ENCODE measurements around the gene APOBEC3H. TPM values are rescaled to one million over a fixed set of nuclear protein-coding genes. Genes with fewer than 3 reads are reported as not detected.

The APOBEC3H gene
- total and polyA plus RNA-seq, 9 of the 15 experiments (the other 6 are each of a cell fraction or from before 2014, with no cell fraction given): 0.10 to 0.21 TPM; not detected in 7

DNA sequence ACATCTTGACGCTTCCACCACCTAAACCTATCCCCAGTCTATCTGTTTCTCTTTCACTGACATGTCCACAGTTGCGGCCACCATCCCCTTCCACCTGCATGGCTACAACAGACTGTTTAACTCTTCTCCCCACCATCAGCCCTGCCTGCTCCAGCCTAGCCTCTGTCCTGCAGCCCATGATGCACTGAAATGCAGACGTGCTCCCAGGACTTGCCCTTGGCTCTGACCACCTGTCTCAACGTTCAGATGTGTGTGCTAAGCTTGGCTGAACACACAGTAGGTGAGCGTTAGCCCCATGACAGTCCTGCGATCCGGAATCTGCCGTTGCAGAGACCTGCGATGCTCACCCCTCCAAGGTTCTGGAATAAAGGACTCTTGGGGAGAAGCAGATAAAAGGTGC lies 32.7 kb downstream of the APOBEC3H start:
- H3K9ac ChIP-seq (ENCODE audit: insufficient read depth in 1 of 2, low read depth in 2 of 2, low read length in 2 of 2): no peak overlapping the region; a peak in 1 of 4 replicates
- no peaks in the 10 kb centered on the region for H3K9me1 ChIP-seq (ENCODE audit: control insufficient read depth, insufficient read depth, low read length)
- no peaks in the 10 kb centered on the region for H3K79me2 ChIP-seq (ENCODE audit: control insufficient read depth, insufficient read depth, low read length)
- ATAC-seq: no peak
- TF ChIP-seq RCOR1 (IDR thresholded peaks at IDR 0.05; ENCODE audit: borderline replicate concordance in 1 of 2, low read depth in 2 of 2, low read length in 2 of 2): no peak
- TF ChIP-seq PKNOX1 (IDR thresholded peaks at IDR 0.05): no peak
- TF ChIP-seq, protein P1, sequence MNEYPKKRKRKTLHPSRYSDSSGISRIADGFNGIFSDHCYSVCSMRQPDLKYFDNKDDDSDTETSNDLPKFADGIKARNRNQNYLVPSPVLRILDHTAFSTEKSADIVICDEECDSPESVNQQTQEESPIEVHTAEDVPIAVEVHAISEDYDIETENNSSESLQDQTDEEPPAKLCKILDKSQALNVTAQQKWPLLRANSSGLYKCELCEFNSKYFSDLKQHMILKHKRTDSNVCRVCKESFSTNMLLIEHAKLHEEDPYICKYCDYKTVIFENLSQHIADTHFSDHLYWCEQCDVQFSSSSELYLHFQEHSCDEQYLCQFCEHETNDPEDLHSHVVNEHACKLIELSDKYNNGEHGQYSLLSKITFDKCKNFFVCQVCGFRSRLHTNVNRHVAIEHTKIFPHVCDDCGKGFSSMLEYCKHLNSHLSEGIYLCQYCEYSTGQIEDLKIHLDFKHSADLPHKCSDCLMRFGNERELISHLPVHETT (CRISPR knock-in tag; conservative IDR thresholded peaks at IDR 0.05 in 1 of 2, IDR thresholded peaks at IDR 0.05 in 1 of 2): no peak
- TF ChIP-seq BCLAF1 (IDR thresholded peaks at IDR 0.05; ENCODE audit: borderline replicate concordance in 1 of 2, control insufficient read depth in 1 of 2, low read depth in 2 of 2, low read length in 1 of 2): no peak
- TF ChIP-seq RNF2 (IDR thresholded peaks at IDR 0.05): no peak
- no peak for TF ChIP-seq RNF219 (CRISPR knock-in tag; IDR thresholded peaks at IDR 0.05)
- TF ChIP-seq TRIM25 (IDR thresholded peaks at IDR 0.05; ENCODE audit: borderline replicate concordance): no peak
- TF ChIP-seq CBX3 (IDR thresholded peaks at IDR 0.05; ENCODE audit: borderline replicate concordance in 1 of 2, low read length in 2 of 2): no peak
- TF ChIP-seq EGR1 (conservative IDR thresholded peaks at IDR 0.05): no peak
- TF ChIP-seq ADNP (tag; IDR thresholded peaks at IDR 0.05): no peak
- intact Hi-C loops (cut with micrococcal nuclease) (no loop called here), in situ Hi-C loops (cut with MboI) (no loop called here)
- POLR2A ChIA-PET: no interaction called here
- peaks cover 13 to 22% of the 10 kb centered on the region in 2 experiments for H3K4me1 ChIP-seq (replicated peaks in 1 of 2; ENCODE audit: control insufficient read depth in 2 of 2, insufficient read depth in 2 of 2, low read length in 2 of 2)
- no peak overlapping the region for H3K4me3 ChIP-seq
- BruUV-seq (replicated peaks): no TSS peak
- DNase-seq (ENCODE audit: extremely low read depth in 1 of 4, low spot score in 3 of 4): no peak
- H2AFZ ChIP-seq (ENCODE audit: low read depth, low read length): no peak overlapping the region
- no peak overlapping the region for H3K4me2 ChIP-seq (ENCODE audit: insufficient read depth, low read length)
- H4K20me1 ChIP-seq (replicated peaks; ENCODE audit: control insufficient read depth, insufficient read depth, low read length): no peaks in the 10 kb centered on the region
- no peak overlapping the region for H3K27ac ChIP-seq (ENCODE audit: extremely low read depth, low read depth, low read length)
- H3K27me3 ChIP-seq (ENCODE audit: control insufficient read depth in 2 of 2, insufficient read depth in 2 of 2, low read length in 2 of 2): no peaks in the 10 kb centered on the region
- 59% methylated on average over 6 of the region's 9 CpGs for WGBS (ENCODE audit: insufficient coverage, low coverage, missing lambda C conversion rate)
- CTCF ChIA-PET (ENCODE audit: low intra/inter-chr PET ratio): no interaction called here
- no peaks in the 10 kb centered on the region for H3K9me3 ChIP-seq (replicated peaks; ENCODE audit: control insufficient read depth, insufficient read depth, low read depth, low read length)
- FAIRE-seq: no peak
- no peaks in the 10 kb centered on the region for H3K36me3 ChIP-seq (ENCODE audit: control insufficient read depth, insufficient read depth, low read length)

Measured in K562 (cell line).